MM.1S (cell line): ENCODE measurements around the gene FAM131C.

Experiments used
- DNase-seq: peaks from one replicate; pipeline ENCODE4 v3.0.0-alpha.2; 2015
- H2AFZ ChIP-seq: fragments of 300-600 bp; sonication (generic); 2 replicates; pipeline ENCODE4 v1.6.0; 2016; ENCODE audit warnings: antibody characterized with exemption, low read length
- H3F3A ChIP-seq: fragments of 300-600 bp; sonication (generic); 2 replicates; pipeline ENCODE4 v1.6.1; 2016; ENCODE audit warnings: mild to moderate bottlenecking, antibody characterized with exemption, low read length, moderate library complexity, mixed read lengths; ENCODE audit not compliant: insufficient read depth
- H3K27ac ChIP-seq: fragments of 300-600 bp; sonication (generic); 2 replicates; pipeline ENCODE4 v1.5.1; 2016; ENCODE audit warnings: mild to moderate bottlenecking, low read length
- H3K27me3 ChIP-seq: fragments of 300-600 bp; sonication (generic); replicated peaks from 2 replicates; pipeline ENCODE4 v1.6.0; 2016; ENCODE audit warnings: low read length; ENCODE audit not compliant: insufficient read depth
- H3K36me3 ChIP-seq: fragments of 300-600 bp; sonication (generic); replicated peaks from 2 replicates; pipeline ENCODE4 v1.6.1; 2016; ENCODE audit warnings: mild to moderate bottlenecking, low read length, mixed read lengths; ENCODE audit not compliant: insufficient read depth
- H3K4me1 ChIP-seq: fragments of 300-600 bp; sonication (generic); 2 replicates; pipeline ENCODE4 v1.6.1; 2016; ENCODE audit warnings: low read length, mixed read lengths
- H3K4me2 ChIP-seq: fragments of 300-600 bp; sonication (generic); 2 replicates; pipeline ENCODE4 v1.6.0; 2016; ENCODE audit warnings: low read depth, low read length
- H3K4me3 ChIP-seq: fragments of 300-600 bp; sonication (generic); 2 replicates; pipeline ENCODE4 v1.5.1; 2016; ENCODE audit warnings: low read length, mixed read lengths
- H3K79me2 ChIP-seq: fragments of 300-600 bp; sonication (generic); 2 replicates; pipeline ENCODE4 v1.6.1; 2016; ENCODE audit warnings: mixed run types, low read length, mixed read lengths
- H3K9ac ChIP-seq: fragments of 300-600 bp; sonication (generic); 2 replicates; pipeline ENCODE4 v1.6.1; 2016; ENCODE audit warnings: low read length, mixed read lengths
- H3K9me2 ChIP-seq: fragments of 300-600 bp; sonication (generic); replicated peaks from 2 replicates; pipeline ENCODE4 v1.6.1; 2016; ENCODE audit warnings: mild to moderate bottlenecking, low read length, mixed read lengths; ENCODE audit not compliant: insufficient read depth
- H3K9me3 ChIP-seq: fragments of 300-600 bp; sonication (generic); replicated peaks from 2 replicates; pipeline ENCODE4 v1.6.1; 2016; ENCODE audit warnings: mild to moderate bottlenecking, low read length, mixed read lengths; ENCODE audit not compliant: insufficient read depth
- H4K20me1 ChIP-seq: fragments of 300-600 bp; sonication (generic); 2 replicates; pipeline ENCODE4 v1.6.1; 2016; ENCODE audit warnings: mild to moderate bottlenecking, low read length, moderate library complexity, mixed read lengths; ENCODE audit not compliant: insufficient read depth
- CTCF ChIP-seq: fragments of 300-600 bp; sonication (generic); IDR thresholded peaks from 2 replicates; pipeline ENCODE4 v1.5.1; 2016; ENCODE audit warnings: antibody characterized with exemption, low read length, mixed read lengths
- EZH2 ChIP-seq: fragments of 300-600 bp; sonication (generic); optimal IDR thresholded peaks from 2 replicates; pipeline ENCODE3; 2017; ENCODE audit warnings: low read depth, mild to moderate bottlenecking, antibody characterized with exemption, low read length, mixed read lengths
- EZH2phosphoT487 ChIP-seq: fragments of 300-600 bp; sonication (generic); IDR thresholded peaks from 2 replicates; pipeline ENCODE4 v1.6.1; 2018; ENCODE audit warnings: antibody characterized with exemption, low read length

FAM131C gene

GRCh38 chr1:16090076-16090826, 16.8 kb upstream of the FAM131C start:
- H3K36me3 ChIP-seq = no peaks in the 10 kb centered on the region
- no peaks in the 10 kb centered on the region for H3K9me2 ChIP-seq
- TF ChIP-seq EZH2phosphoT487 (no peak), EZH2 (no peak), CTCF (no peak)
- H3K4me2 ChIP-seq = no peak overlapping the region
- H4K20me1 ChIP-seq = no peaks in the 10 kb centered on the region
- H2AFZ ChIP-seq = no peak overlapping the region
- no peaks in the 10 kb centered on the region for H3K4me1 ChIP-seq
- H3K9me3 ChIP-seq = no peaks in the 10 kb centered on the region
- peaks cover 72% of the 10 kb centered on the region for H3K27me3 ChIP-seq
- no peak overlapping the region for H3K4me3 ChIP-seq
- no peaks in the 10 kb centered on the region for H3K79me2 ChIP-seq
- H3K9ac ChIP-seq = no peak overlapping the region
- H3F3A ChIP-seq = no peaks in the 10 kb centered on the region
- DNase-seq = no peak
- no peak overlapping the region for H3K27ac ChIP-seq

GRCh38 chr1:16088996-16089395, 15.5 kb upstream of the FAM131C start:
- Histone ChIP-seq H3K9me3 (no peaks in the 10 kb centered on the region), H3K27me3 (peaks cover 62% of the 10 kb centered on the region), H3K36me3 (no peaks in the 10 kb centered on the region), H3K4me2 (no peak overlapping the region), H2AFZ (no peak overlapping the region), H3K4me3 (no peak overlapping the region), H3K9me2 (no peaks in the 10 kb centered on the region), H3F3A (no peaks in the 10 kb centered on the region), H3K9ac (no peak overlapping the region), H3K79me2 (no peaks in the 10 kb centered on the region), H3K27ac (no peak overlapping the region), H4K20me1 (no peaks in the 10 kb centered on the region), H3K4me1 (no peaks in the 10 kb centered on the region)
- no peak for DNase-seq
- no peak for TF ChIP-seq EZH2phosphoT487
- TF ChIP-seq CTCF = no peak
- TF ChIP-seq EZH2 = no peak

- Histone ChIP-seq H3K36me3 (no peaks in the 10 kb centered on the region), H3K9ac (no peak overlapping the region), H2AFZ (no peak overlapping the region), H4K20me1 (no peaks in the 10 kb centered on the region), H3K27ac (no peak overlapping the region), H3K9me2 (no peaks in the 10 kb centered on the region), H3K4me2 (no peak overlapping the region), H3F3A (no peaks in the 10 kb centered on the region), H3K4me3 (no peak overlapping the region), H3K79me2 (no peaks in the 10 kb centered on the region), H3K27me3 (peaks cover 57% of the 10 kb centered on the region), H3K4me1 (no peaks in the 10 kb centered on the region), H3K9me3 (no peaks in the 10 kb centered on the region)
- no peak for DNase-seq
- TF ChIP-seq EZH2phosphoT487 (no peak), CTCF (no peak), EZH2 (no peak)
These were observed 15.0 kb upstream of the FAM131C start for GRCh38 chr1:16088351-16088911.
